Colonic mucosa (tissue), 4 donors: Measurements from ENCODE around the gene TTLL1. TPM values are rescaled to one million over a fixed set of nuclear protein-coding genes. Genes with fewer than 3 reads are reported as not detected.

ENCODE experiments used
- DNase-seq: peaks from one replicate; pipeline ENCODE4 v3.0.0-alpha.2; 2020
- H3K27ac ChIP-seq: fragments of 200-600 bp; one replicate; pipeline ENCODE4 v1.8.0; 2021
- H3K27me3 ChIP-seq: fragments of 200-600 bp; one replicate; pipeline ENCODE4 v1.8.0; 2021
- H3K36me3 ChIP-seq: fragments of 200-600 bp; one replicate; pipeline ENCODE4 v1.8.0; 2021
- H3K4me1 ChIP-seq: fragments of 200-600 bp; one replicate; pipeline ENCODE4 v1.8.0; 2021; ENCODE audit warnings: mild to moderate bottlenecking
- H3K4me3 ChIP-seq: fragments of 200-600 bp; one replicate; pipeline ENCODE4 v1.8.0; 2021
- H3K9ac ChIP-seq, 2 donors: one replicate each; pipeline ENCODE4 v1.7.0; 2013; ENCODE audit warnings: control low read depth in 2 of 2, low read depth in 2 of 2, low read length in 2 of 2
- H3K9me3 ChIP-seq: fragments of 200-600 bp; one replicate; pipeline ENCODE4 v1.8.0; 2021
- CTCF ChIP-seq: fragments of 200-600 bp; IDR thresholded peaks from one replicate; pipeline ENCODE4 v1.8.0; 2022; ENCODE audit warnings: antibody characterized with exemption, mild to moderate bottlenecking
- intact Hi-C: fragments of 100-400 bp; cut with DNase I; formaldehyde crosslinking; loops from one replicate; pipeline ENCODE4 v1.14.1; 2022
- total RNA-seq, 2 donors: library from RNA; stranded (reverse); fragmentation: NEBNext Ultra II Directional in 1 of 2; extraction: Animal tissue kit (Norgen Biotek cat#: 25700) in 1 of 2; gene quantifications; one replicate each; pipeline ENCODE4 v1.2.1, GENCODE V29; 2021
- donor health status: healthy.
- donor health status: DM: no; HTN: no; CAD: no.
- donor health status: DM: no; HTN: no; CAD: no.

The TTLL1 gene
- total RNA-seq, 2 donors from 2014 or later, result 1.9 to 3.3 TPM

- peak; percentile 91 for DNase-seq
- peak overlapping the region in 1 of 2 donors; percentile 38 for H3K9ac ChIP-seq
- intact Hi-C loops, result no loop called here
- no peaks in the 10 kb centered on the region for H3K36me3 ChIP-seq
- H3K4me3 ChIP-seq, result no peak overlapping the region
- TF ChIP-seq CTCF, result no peak
- H3K27ac ChIP-seq, result peak overlapping the region; percentile 55
- H3K27me3 ChIP-seq, result peaks cover 7% of the 10 kb centered on the region
- no peaks in the 10 kb centered on the region for H3K9me3 ChIP-seq
- peaks cover 26% of the 10 kb centered on the region for H3K4me1 ChIP-seq
Observed at GRCh38 chr22:43114958-43115357, 25.8 kb upstream of the TTLL1 start.

- no peak overlapping the region for H3K4me3 ChIP-seq
- peak overlapping the region in 1 of 2 donors; percentile 4 for H3K9ac ChIP-seq
- no peaks in the 10 kb centered on the region for H3K9me3 ChIP-seq
- H3K27ac ChIP-seq, result no peak overlapping the region
- peaks cover 7% of the 10 kb centered on the region for H3K27me3 ChIP-seq
- DNase-seq, result no peak
- H3K36me3 ChIP-seq, result no peaks in the 10 kb centered on the region
- no peak for TF ChIP-seq CTCF
- intact Hi-C loops, result no loop called here
- H3K4me1 ChIP-seq, result peaks cover 15% of the 10 kb centered on the region
Observed at GRCh38 chr22:43113526-43114251, 24.5 kb upstream of the TTLL1 start.

- Histone ChIP-seq H3K9me3 (no peaks in the 10 kb centered on the region), H3K27me3 (peaks cover 7% of the 10 kb centered on the region), H3K4me3 (peak overlapping the region; percentile 93), H3K4me1 (peaks cover 7% of the 10 kb centered on the region), H3K36me3 (no peaks in the 10 kb centered on the region), H3K9ac (peak overlapping the region; percentile 74 to 80), H3K27ac (peak overlapping the region; percentile 43)
- no peak for TF ChIP-seq CTCF
- intact Hi-C loops, result no loop called here
- DNase-seq, result peak; percentile 50
Observed at GRCh38 chr22:43110927-43111623, 21.9 kb upstream of the TTLL1 start.

GRCh38 chr22:43110444-43110926, 21.3 kb upstream of the TTLL1 start, which contains the start of gene BIK:
Gene BIK (plus strand): TSS chr22:43110750. CDS start chr22:43124023, 13,273 bp downstream.
- intact Hi-C loops, result no loop called here
- peaks cover 7% of the 10 kb centered on the region for H3K27me3 ChIP-seq
- H3K27ac ChIP-seq, result peak within 1 kb of the TSS; percentile 43
- H3K36me3 ChIP-seq, result no peaks in the 10 kb centered on the region
- peak within 1 kb of the TSS; percentile 74 to 80 for H3K9ac ChIP-seq
- no peaks in the 10 kb centered on the region for H3K9me3 ChIP-seq
- peaks cover 7% of the 10 kb centered on the region for H3K4me1 ChIP-seq
- peak; percentile 72 for DNase-seq
- no peak for TF ChIP-seq CTCF
- peak within 1 kb of the TSS; percentile 93 for H3K4me3 ChIP-seq

- no peaks in the 10 kb centered on the region for H3K9me3 ChIP-seq
- H3K27me3 ChIP-seq, result peaks cover 7% of the 10 kb centered on the region
- H3K4me3 ChIP-seq, result peak overlapping the region; percentile 93
- H3K4me1 ChIP-seq, result peaks cover 7% of the 10 kb centered on the region
- no peak overlapping the region for H3K27ac ChIP-seq
- H3K36me3 ChIP-seq, result no peaks in the 10 kb centered on the region
- no peak overlapping the region for H3K9ac ChIP-seq
- no peak for DNase-seq
- intact Hi-C loops, result no loop called here
- no peak for TF ChIP-seq CTCF
Observed at GRCh38 chr22:43109921-43110443, 20.8 kb upstream of the TTLL1 start.
